NOMO-1 (cell line): ENCODE measurements around the gene H6PD.
A peak's percentile ranks its signal among the peaks of the same experiment; 100 is the strongest.

ENCODE experiments used
- DNase-seq, 2 experiments: peaks; one replicate each; lab custom pipeline; 2025; ENCODE audit not compliant: unreplicated experiment in 2 of 2; lab: John Stamatoyannopoulos, UW

Gene H6PD

GRCh38 chr1:9293533-9294404, 59.2 kb downstream of the H6PD start:
- peak in 1 of 2 experiments; percentile 13 for DNase-seq

GRCh38 chr1:9294405-9294773, 59.8 kb downstream of the H6PD start:
- no peak for DNase-seq

- DNase-seq, result no peak
Measured at GRCh38 chr1:9294910-9295636, 60.5 kb downstream of the H6PD start.

GRCh38 chr1:9295884-9296283, 61.3 kb downstream of the H6PD start:
- DNase-seq, result no peak

- no peak for DNase-seq
Measured at GRCh38 chr1:9296850-9297249, 62.3 kb downstream of the H6PD start.

- DNase-seq, result no peak
Measured at GRCh38 chr1:9297831-9298230, 63.3 kb downstream of the H6PD start.

GRCh38 chr1:9298282-9298681, 63.7 kb downstream of the H6PD start:
- no peak for DNase-seq

- peak; percentile 39 to 45 for DNase-seq
Measured at GRCh38 chr1:9299571-9300541, 65.3 kb downstream of the H6PD start.

GRCh38 chr1:9300573-9300972, 66.0 kb downstream of the H6PD start:
- peak in 1 of 2 experiments; percentile 39 for DNase-seq

GRCh38 chr1:9302745-9303524, 68.4 kb downstream of the H6PD start:
- DNase-seq, result no peak

GRCh38 chr1:9303916-9304315, 69.3 kb downstream of the H6PD start:
- DNase-seq, result no peak

- DNase-seq, result no peak
Measured at GRCh38 chr1:9305216-9305615, 70.6 kb downstream of the H6PD start.

GRCh38 chr1:9306006-9306405, 71.4 kb downstream of the H6PD start:
- no peak for DNase-seq

GRCh38 chr1:9307303-9307702, 72.7 kb downstream of the H6PD start:
- no peak for DNase-seq

- DNase-seq, result no peak
Measured at GRCh38 chr1:9308236-9308785, 73.7 kb downstream of the H6PD start.

- DNase-seq, result no peak
Measured at GRCh38 chr1:9309080-9309479, 74.5 kb downstream of the H6PD start.

- no peak for DNase-seq
Measured at GRCh38 chr1:9309991-9310390, 75.4 kb downstream of the H6PD start.

GRCh38 chr1:9311029-9311428, 76.5 kb downstream of the H6PD start:
- no peak for DNase-seq

- no peak for DNase-seq
Measured at GRCh38 chr1:9311479-9311878, 76.9 kb downstream of the H6PD start.

- DNase-seq, result no peak
Measured at GRCh38 chr1:9312168-9312720, 77.7 kb downstream of the H6PD start.
